ENCODE results near the gene RELT. TPM values are rescaled to one million over a fixed set of nuclear protein-coding genes. Genes with fewer than 3 reads are reported as not detected.

Gene RELT
- total RNA-seq, 1 donor from 2014 or later: 7.8 TPM

- no peak for DNase-seq
Measured at GRCh38 chr11:73439002-73439843, 63.0 kb downstream of the RELT start.

GRCh38 chr11:73445980-73446379 lies 69.8 kb downstream of the RELT start:
- peak; percentile 13 for DNase-seq

- no peak for DNase-seq
Measured at GRCh38 chr11:73446766-73447165, 70.6 kb downstream of the RELT start.

Other genes starting within 250 kb of the RELT start
- 18.0 and 27.6 TPM in 2 replicates for gene FCHSD2, start 234.1 kb upstream of the RELT start, total RNA-seq
- 0.51 and 1.2 TPM in 2 replicates for gene P2RY2, start 158.1 kb upstream of the RELT start, total RNA-seq
- gene P2RY6, start 104.1 kb upstream of the RELT start, total RNA-seq: 0.05 TPM in 1 of 2 replicates, not detected in the other
- gene ARHGEF17, start 68.1 kb upstream of the RELT start, total RNA-seq: 25.0 and 55.4 TPM in 2 replicates
- 12.1 and 20.2 TPM in 2 replicates for gene FAM168A, start 221.7 kb downstream of the RELT start, total RNA-seq